ENCODE data around the gene ENAM.

DNA sequence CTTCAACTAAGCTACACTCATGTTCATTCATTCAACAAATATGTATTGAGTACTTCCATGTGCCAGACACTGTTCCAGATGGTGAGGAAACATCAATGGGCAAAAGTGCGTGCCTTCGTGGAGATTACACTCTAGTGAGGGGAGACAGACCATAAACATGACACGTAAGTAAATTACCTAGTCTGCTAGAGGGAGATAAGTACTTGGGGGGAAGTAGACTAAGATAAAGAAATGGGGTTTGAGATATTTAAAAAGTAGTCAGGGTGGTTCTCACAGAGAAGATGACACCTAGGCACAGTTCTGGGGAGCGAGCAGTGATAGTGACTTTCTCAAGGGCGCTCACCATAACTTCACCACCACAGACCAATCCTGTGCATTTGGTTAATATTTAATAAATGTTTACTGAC, 26.1 kb downstream of the ENAM start:
- TF ChIP-seq, protein P1, sequence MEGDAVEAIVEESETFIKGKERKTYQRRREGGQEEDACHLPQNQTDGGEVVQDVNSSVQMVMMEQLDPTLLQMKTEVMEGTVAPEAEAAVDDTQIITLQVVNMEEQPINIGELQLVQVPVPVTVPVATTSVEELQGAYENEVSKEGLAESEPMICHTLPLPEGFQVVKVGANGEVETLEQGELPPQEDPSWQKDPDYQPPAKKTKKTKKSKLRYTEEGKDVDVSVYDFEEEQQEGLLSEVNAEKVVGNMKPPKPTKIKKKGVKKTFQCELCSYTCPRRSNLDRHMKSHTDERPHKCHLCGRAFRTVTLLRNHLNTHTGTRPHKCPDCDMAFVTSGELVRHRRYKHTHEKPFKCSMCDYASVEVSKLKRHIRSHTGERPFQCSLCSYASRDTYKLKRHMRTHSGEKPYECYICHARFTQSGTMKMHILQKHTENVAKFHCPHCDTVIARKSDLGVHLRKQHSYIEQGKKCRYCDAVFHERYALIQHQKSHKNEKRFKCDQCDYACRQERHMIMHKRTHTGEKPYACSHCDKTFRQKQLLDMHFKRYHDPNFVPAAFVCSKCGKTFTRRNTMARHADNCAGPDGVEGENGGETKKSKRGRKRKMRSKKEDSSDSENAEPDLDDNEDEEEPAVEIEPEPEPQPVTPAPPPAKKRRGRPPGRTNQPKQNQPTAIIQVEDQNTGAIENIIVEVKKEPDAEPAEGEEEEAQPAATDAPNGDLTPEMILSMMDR (IDR thresholded peaks at IDR 0.05) = no peak
- TF ChIP-seq POLR2A (IDR thresholded peaks at IDR 0.05; ENCODE audit: low read length) (no peak), FOSL2 (IDR thresholded peaks at IDR 0.05) (no peak), FOSL2 (CRISPR knock-in tag; IDR thresholded peaks at IDR 0.05) (no peak), CEBPB (IDR thresholded peaks at IDR 0.05) (no peak)
- TF ChIP-seq, protein P2, sequence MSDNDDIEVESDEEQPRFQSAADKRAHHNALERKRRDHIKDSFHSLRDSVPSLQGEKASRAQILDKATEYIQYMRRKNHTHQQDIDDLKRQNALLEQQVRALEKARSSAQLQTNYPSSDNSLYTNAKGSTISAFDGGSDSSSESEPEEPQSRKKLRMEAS (IDR thresholded peaks at IDR 0.05) = no peak
